ENCODE results near the gene PLTP. TPM values are rescaled to one million over a fixed set of nuclear protein-coding genes. Genes with fewer than 3 reads are reported as not detected.

Gene PLTP
- total RNA-seq, 1 donor from 2014 or later = 29.6 TPM

DNA sequence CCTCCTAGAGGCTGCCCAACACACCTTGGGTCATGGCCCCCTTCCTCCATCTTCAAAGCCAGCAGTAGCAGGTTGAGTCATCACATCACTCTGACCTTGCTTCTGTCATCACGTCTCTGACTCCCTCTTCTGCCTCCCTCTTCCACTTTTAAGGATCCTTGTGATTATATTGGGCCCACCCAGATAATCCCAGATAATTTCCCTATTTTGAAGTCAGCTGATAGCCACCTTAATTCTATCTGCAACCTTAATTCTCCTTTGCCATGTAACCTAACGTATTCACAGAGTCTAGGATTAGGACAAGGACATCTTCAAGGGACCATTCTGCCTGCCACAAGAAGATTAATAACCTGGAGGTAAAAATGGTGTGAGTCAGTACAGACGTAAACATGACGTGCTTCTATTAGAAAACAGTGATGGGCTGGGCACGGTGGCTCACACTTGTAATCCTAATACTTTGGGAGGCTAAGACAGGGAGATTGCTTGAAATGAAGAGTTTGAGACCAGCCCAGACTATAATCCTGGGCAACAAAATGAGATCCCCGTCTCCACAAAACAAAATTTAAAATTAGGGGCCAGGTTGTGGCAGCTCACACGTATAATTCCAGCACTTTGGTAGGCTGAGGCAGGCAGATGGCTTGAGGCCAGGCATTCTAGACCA is 51.3 kb downstream of the PLTP start:
- no peaks in the 10 kb centered on the region for H3K9me3 Mint-ChIP-seq (ENCODE audit: low read depth)
- DNase-seq (ENCODE audit: low spot score, unreplicated experiment) = no peak
- peaks cover 1% of the 10 kb centered on the region for H3K36me3 Mint-ChIP-seq (ENCODE audit: insufficient read depth)
- no peak overlapping the region for H3K4me3 Mint-ChIP-seq (ENCODE audit: low read depth)
- H3K27me3 Mint-ChIP-seq = no peaks in the 10 kb centered on the region
- H3K4me1 Mint-ChIP-seq (ENCODE audit: low read depth) = peaks cover 17% of the 10 kb centered on the region
- H3K27ac Mint-ChIP-seq = no peak overlapping the region
- TF ChIP-seq, protein P1, sequence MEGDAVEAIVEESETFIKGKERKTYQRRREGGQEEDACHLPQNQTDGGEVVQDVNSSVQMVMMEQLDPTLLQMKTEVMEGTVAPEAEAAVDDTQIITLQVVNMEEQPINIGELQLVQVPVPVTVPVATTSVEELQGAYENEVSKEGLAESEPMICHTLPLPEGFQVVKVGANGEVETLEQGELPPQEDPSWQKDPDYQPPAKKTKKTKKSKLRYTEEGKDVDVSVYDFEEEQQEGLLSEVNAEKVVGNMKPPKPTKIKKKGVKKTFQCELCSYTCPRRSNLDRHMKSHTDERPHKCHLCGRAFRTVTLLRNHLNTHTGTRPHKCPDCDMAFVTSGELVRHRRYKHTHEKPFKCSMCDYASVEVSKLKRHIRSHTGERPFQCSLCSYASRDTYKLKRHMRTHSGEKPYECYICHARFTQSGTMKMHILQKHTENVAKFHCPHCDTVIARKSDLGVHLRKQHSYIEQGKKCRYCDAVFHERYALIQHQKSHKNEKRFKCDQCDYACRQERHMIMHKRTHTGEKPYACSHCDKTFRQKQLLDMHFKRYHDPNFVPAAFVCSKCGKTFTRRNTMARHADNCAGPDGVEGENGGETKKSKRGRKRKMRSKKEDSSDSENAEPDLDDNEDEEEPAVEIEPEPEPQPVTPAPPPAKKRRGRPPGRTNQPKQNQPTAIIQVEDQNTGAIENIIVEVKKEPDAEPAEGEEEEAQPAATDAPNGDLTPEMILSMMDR (IDR thresholded peaks at IDR 0.05; ENCODE audit: unreplicated experiment) = no peak

- Mint-ChIP-seq H3K27me3 (no peaks in the 10 kb centered on the region), H3K36me3 (ENCODE audit: insufficient read depth) (peaks cover 1% of the 10 kb centered on the region), H3K4me1 (ENCODE audit: low read depth) (peaks cover 17% of the 10 kb centered on the region), H3K27ac (no peak overlapping the region), H3K9me3 (ENCODE audit: low read depth) (no peaks in the 10 kb centered on the region), H3K4me3 (ENCODE audit: low read depth) (no peak overlapping the region)
- TF ChIP-seq, protein P1 (IDR thresholded peaks at IDR 0.05; ENCODE audit: unreplicated experiment) = no peak
- no peak for DNase-seq (ENCODE audit: low spot score, unreplicated experiment)
These were observed 52.0 kb downstream of the PLTP start for GRCh38 chr20:45859916-45860315.

DNA sequence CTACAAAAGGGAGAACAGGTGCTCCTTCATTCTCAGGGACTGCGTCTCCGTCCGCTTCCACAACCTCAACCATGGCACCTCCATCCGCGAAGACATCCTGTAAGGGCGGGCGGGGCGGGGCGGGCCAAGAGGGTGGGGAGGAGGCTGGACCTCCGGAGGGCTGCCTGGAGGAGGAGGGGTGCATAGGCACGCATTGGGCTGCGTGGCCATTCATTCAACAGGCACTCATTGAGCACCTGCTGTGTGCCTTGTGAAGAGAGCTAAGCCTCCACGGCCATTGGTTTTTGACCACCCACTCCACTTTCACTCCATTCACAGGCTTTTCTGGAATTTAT is 54.1 kb downstream of the PLTP start:
- Mint-ChIP-seq H3K9me3 (ENCODE audit: low read depth) (no peaks in the 10 kb centered on the region), H3K4me1 (ENCODE audit: low read depth) (peaks cover 24% of the 10 kb centered on the region), H3K4me3 (ENCODE audit: low read depth) (peak overlapping the region; percentile 93), H3K36me3 (ENCODE audit: insufficient read depth) (no peaks in the 10 kb centered on the region), H3K27me3 (no peaks in the 10 kb centered on the region), H3K27ac (peak overlapping the region; percentile 92)
- TF ChIP-seq, protein P1 (IDR thresholded peaks at IDR 0.05; ENCODE audit: unreplicated experiment) = no peak
- no peak for DNase-seq (ENCODE audit: low spot score, unreplicated experiment)

DNA sequence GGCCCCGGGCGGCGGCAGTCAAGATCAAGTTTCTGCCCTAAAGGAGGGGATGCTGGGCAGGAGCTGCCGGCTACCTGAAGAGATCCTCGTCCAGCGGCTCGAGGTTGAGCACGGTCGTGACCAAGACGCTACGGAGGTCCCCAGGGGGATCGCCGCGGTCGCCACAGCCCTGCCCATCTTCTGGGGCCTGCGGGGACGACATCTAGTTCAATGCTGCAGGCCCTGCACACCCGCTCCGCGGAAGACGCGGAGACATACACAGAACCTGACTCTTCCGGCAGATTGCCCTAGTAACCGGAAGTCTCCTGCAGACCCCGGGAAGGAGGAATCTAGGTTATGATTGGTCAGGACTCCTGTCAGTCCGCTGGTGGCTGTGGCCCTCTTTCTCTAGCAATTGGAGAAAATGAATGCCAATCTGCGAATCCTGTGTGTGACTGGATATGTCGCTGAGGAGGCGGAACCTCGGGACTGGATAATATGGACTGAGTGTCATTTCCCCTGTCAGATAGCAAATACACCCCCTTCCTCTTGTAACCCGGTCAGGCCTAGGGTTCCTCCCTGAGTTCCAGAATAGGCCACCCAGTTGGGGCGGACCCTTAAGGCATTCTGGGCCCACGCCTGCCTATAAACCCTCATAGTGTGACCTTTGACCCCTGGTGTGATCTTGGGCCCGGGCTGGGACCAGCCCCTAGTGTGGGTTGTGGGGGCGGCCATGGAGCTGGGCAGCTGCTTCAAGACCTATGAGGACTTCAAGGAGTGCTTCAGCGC is 54.7 kb downstream of the PLTP start, which contains the start of the genes ACOT8 and ZSWIM3:
Gene ACOT8, minus strand, starts transcription at position 279 of the 768 bp plus-strand sequence. Its CDS starts 77 bp downstream, at position 202.
Gene ZSWIM3, plus strand, starts transcription at position 501 of the 768 bp plus-strand sequence. Its CDS starts 212 bp downstream, at position 713.
- Mint-ChIP-seq H3K4me3 (ENCODE audit: low read depth) (peak within 1 kb of the TSS; percentile 93), H3K36me3 (ENCODE audit: insufficient read depth) (no peaks in the 10 kb centered on the region), H3K9me3 (ENCODE audit: low read depth) (no peaks in the 10 kb centered on the region), H3K27ac (peak within 1 kb of the TSS; percentile 92), H3K27me3 (no peaks in the 10 kb centered on the region), H3K4me1 (ENCODE audit: low read depth) (peaks cover 24% of the 10 kb centered on the region)
- TF ChIP-seq, protein P1 (IDR thresholded peaks at IDR 0.05; ENCODE audit: unreplicated experiment) = no peak
- DNase-seq (ENCODE audit: low spot score, unreplicated experiment) = peak; percentile 93

DNA sequence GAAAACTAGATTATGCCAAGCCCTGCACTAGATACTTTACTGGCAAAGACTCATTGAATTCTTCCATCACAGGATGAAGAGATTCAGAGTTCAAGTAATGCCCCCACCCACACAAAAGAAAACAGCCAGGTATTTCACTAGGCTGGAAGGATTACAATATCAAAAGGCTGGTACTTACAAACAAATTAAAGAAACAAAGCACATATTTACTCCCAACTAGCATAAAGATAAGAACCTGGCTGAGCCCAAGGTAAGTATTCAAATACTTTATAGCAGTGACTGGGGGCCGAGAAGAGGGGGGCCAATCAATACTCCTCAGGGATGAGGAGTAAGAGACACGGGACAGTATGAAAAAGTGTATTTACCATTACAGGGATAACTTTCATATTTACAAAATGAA is 58.5 kb downstream of the PLTP start:
- Mint-ChIP-seq H3K27me3 (no peaks in the 10 kb centered on the region), H3K4me1 (ENCODE audit: low read depth) (peaks cover 21% of the 10 kb centered on the region), H3K9me3 (ENCODE audit: low read depth) (no peaks in the 10 kb centered on the region), H3K27ac (no peak overlapping the region), H3K4me3 (ENCODE audit: low read depth) (no peak overlapping the region), H3K36me3 (ENCODE audit: insufficient read depth) (no peaks in the 10 kb centered on the region)
- TF ChIP-seq, protein P1 (IDR thresholded peaks at IDR 0.05; ENCODE audit: unreplicated experiment) = no peak
- no peak for DNase-seq (ENCODE audit: low spot score, unreplicated experiment)

Measured in progenitor cell of endocrine pancreas (in vitro differentiated cells).